Measurements from ENCODE around the gene PORCN.
"Not testable (repeated sequence)": the region's sequence is repeated elsewhere in the genome, so short reads cannot be mapped to it uniquely, and the experiment has no call there.

- not testable (repeated sequence) for TF ChIP-seq CTCF (conservative IDR thresholded peaks at IDR 0.05; ENCODE audit: low read depth, low read length); EZH2 (IDR thresholded peaks at IDR 0.05; ENCODE audit: borderline replicate concordance, low read depth, low read length, poor library complexity, severe bottlenecking)
These were observed 10.7 kb downstream of the PORCN start for GRCh38 chrX:48519481-48519880.

Measured in A673 (cell line).